Osteocyte (in vitro differentiated cells): Measurements from ENCODE around the gene TSC22D1. TPM values are rescaled to one million over a fixed set of nuclear protein-coding genes. Genes with fewer than 3 reads are reported as not detected.

Experiments
- DNase-seq: peaks from one replicate; pipeline ENCODE4 v3.0.0; 2021; ENCODE audit warnings: mixed read lengths; ENCODE audit not compliant: unreplicated experiment; ENCODE audit errors: extremely low spot score
- H3K27ac Mint-ChIP-seq: one replicate; pipeline ENCODE4 v1.8.0; 2021; ENCODE audit warnings: mild to moderate bottlenecking, mixed read lengths; ENCODE audit not compliant: unreplicated experiment
- H3K27me3 Mint-ChIP-seq: one replicate; pipeline ENCODE4 v1.8.0; 2021; ENCODE audit warnings: mixed read lengths; ENCODE audit not compliant: unreplicated experiment
- H3K36me3 Mint-ChIP-seq: one replicate; pipeline ENCODE4 v1.8.0; 2021; ENCODE audit warnings: mixed read lengths; ENCODE audit not compliant: unreplicated experiment
- H3K4me1 Mint-ChIP-seq: one replicate; pipeline ENCODE4 v1.8.0; 2021; ENCODE audit warnings: mixed read lengths; ENCODE audit not compliant: unreplicated experiment
- H3K4me3 Mint-ChIP-seq: one replicate; pipeline ENCODE4 v1.8.0; 2021; ENCODE audit warnings: mild to moderate bottlenecking, moderate library complexity, mixed read lengths; ENCODE audit not compliant: unreplicated experiment
- H3K9me3 Mint-ChIP-seq: one replicate; pipeline ENCODE4 v1.8.0; 2021; ENCODE audit warnings: mixed read lengths; ENCODE audit not compliant: unreplicated experiment
- CTCF ChIP-seq: fragments of 200-600 bp; sonication (generic); IDR thresholded peaks from 2 replicates; pipeline ENCODE4 v1.5.0; 2021; ENCODE audit warnings: antibody characterized with exemption, mild to moderate bottlenecking, moderate library complexity
- total RNA-seq: library from RNA; stranded (reverse); gene quantifications from 2 replicates; pipeline ENCODE4 v1.2.1, GENCODE V29; 2021

TSC22D1 gene
- total RNA-seq, 1 donor from 2014 or later: 118 TPM

- no peak for DNase-seq
- TF ChIP-seq CTCF: no peak
- Mint-ChIP-seq H3K27ac (no peak overlapping the region), H3K36me3 (peaks cover 4% of the 10 kb centered on the region), H3K4me3 (no peak overlapping the region), H3K4me1 (peaks cover 26% of the 10 kb centered on the region), H3K9me3 (no peaks in the 10 kb centered on the region), H3K27me3 (no peaks in the 10 kb centered on the region)
Observed at GRCh38 chr13:44394658-44395057, 181.5 kb downstream of the TSC22D1 start.

GRCh38 chr13:44393391-44393790 lies 182.7 kb downstream of the TSC22D1 start:
- no peak overlapping the region for H3K27ac Mint-ChIP-seq
- TF ChIP-seq CTCF: no peak
- H3K9me3 Mint-ChIP-seq: no peaks in the 10 kb centered on the region
- no peaks in the 10 kb centered on the region for H3K27me3 Mint-ChIP-seq
- H3K4me1 Mint-ChIP-seq: peaks cover 26% of the 10 kb centered on the region
- DNase-seq: no peak
- H3K4me3 Mint-ChIP-seq: no peak overlapping the region
- H3K36me3 Mint-ChIP-seq: peaks cover 5% of the 10 kb centered on the region

- Mint-ChIP-seq H3K9me3 (no peaks in the 10 kb centered on the region), H3K4me3 (no peak overlapping the region), H3K27me3 (no peaks in the 10 kb centered on the region), H3K27ac (no peak overlapping the region), H3K4me1 (peaks cover 5% of the 10 kb centered on the region), H3K36me3 (peaks cover 5% of the 10 kb centered on the region)
- TF ChIP-seq CTCF: no peak
- DNase-seq: no peak
Observed at GRCh38 chr13:44389876-44390275, 186.3 kb downstream of the TSC22D1 start.

GRCh38 chr13:44389060-44389666 lies 187.0 kb downstream of the TSC22D1 start:
- peaks cover 5% of the 10 kb centered on the region for H3K4me1 Mint-ChIP-seq
- H3K4me3 Mint-ChIP-seq: no peak overlapping the region
- H3K36me3 Mint-ChIP-seq: peaks cover 10% of the 10 kb centered on the region
- DNase-seq: no peak
- no peak overlapping the region for H3K27ac Mint-ChIP-seq
- no peak for TF ChIP-seq CTCF
- no peaks in the 10 kb centered on the region for H3K9me3 Mint-ChIP-seq
- no peaks in the 10 kb centered on the region for H3K27me3 Mint-ChIP-seq

GRCh38 chr13:44388427-44389059 lies 187.6 kb downstream of the TSC22D1 start:
- Mint-ChIP-seq H3K27ac (no peak overlapping the region), H3K4me3 (no peak overlapping the region), H3K27me3 (no peaks in the 10 kb centered on the region), H3K9me3 (no peaks in the 10 kb centered on the region), H3K36me3 (peaks cover 10% of the 10 kb centered on the region), H3K4me1 (peaks cover 5% of the 10 kb centered on the region)
- TF ChIP-seq CTCF: no peak
- DNase-seq: no peak
